CD4-positive, alpha-beta T cell treated with Interleukin-1 beta for 1 hour (primary cell): ENCODE data around the gene SLC39A11.
"Not testable (repeated sequence)": the region's sequence is repeated elsewhere in the genome, so short reads cannot be mapped to it uniquely, and the experiment has no call there.

Experiments
- DNase-seq, 2 donors: peaks; one replicate each; pipeline ENCODE4 v3.0.0-alpha.2; 2020 to 2022

Gene SLC39A11

DNA sequence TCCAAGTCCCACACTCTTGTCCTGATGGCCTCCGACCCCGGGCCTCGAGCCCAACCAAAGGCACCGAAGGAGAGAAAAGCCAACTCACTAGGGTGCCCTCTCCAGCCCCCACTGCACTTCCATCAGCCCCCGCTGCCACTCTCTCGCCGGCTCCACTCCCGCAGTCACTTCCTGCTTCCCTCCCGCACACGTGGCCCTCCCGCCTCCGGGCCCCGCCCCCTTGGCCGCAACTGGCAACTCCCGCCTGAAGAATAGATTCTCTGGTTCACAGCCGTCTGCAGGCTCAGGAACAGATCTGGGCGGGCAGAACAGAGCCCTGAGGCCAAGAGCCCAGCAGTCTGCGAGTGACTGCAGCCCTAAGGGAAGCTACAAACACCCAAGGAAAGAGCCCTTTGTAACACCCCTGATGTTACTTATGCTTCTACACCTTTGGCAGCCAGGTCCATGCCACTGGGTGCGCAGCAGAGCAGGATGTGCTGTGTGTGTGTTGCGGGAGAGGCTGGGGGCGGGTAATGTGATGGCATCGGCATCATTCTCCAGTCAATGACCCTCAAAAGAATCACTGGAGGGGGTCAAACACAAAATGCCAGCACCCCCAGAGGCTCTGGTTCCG lies at the start of gene SLC39A11:
TSS of gene SLC39A11 (minus strand) at position 166 of the 613 bp plus-strand sequence. CDS start 3,924 bp downstream, outside the sequence.
- peak; percentile 89 for DNase-seq

DNA sequence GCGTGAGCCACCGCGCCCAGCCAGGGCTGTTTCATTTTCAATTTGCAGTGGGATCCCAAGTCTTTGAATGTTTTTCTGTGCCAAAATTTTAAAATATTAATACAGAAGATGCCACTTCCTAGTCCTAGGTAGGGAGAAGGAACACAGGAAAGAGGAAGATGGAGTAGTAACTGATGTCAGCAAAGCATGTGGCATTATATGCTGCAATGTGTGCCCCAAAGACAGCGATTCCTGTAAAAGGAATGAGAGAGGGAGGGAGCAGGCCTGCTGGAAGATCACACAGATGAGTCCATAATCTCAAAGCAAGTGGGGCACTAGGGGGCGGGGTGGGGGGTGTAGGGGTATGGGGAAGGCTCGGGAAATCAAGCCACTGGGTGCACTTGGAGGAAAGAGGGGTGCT lies 48.9 kb upstream of the SLC39A11 start:
- DNase-seq = no peak

- DNase-seq = no peak
Measured at GRCh38 chr17:73140566-73140965, 48.1 kb upstream of the SLC39A11 start.

DNA sequence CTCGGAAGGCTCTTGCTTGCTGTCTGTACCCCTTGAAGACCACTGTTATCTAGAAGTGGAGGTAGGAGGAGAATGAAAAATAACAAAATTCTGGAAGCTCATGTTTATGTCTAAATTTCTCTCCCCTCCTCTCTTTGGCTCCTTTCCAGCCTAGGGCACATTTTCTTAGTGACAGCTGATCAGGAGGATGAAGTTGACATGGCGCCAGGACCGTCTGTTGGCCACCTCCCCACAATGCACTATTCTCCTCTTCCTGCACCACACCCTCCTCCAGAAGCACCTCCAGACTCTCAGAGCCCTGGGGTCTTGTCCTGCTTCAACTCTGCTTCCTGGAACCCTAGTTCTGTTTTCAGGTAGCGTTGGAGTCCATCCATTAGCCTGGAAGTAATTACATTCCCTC lies 46.8 kb upstream of the SLC39A11 start:
- DNase-seq = no peak

GRCh38 chr17:73138541-73139138 lies 46.2 kb upstream of the SLC39A11 start:
- DNase-seq = no peak

DNA sequence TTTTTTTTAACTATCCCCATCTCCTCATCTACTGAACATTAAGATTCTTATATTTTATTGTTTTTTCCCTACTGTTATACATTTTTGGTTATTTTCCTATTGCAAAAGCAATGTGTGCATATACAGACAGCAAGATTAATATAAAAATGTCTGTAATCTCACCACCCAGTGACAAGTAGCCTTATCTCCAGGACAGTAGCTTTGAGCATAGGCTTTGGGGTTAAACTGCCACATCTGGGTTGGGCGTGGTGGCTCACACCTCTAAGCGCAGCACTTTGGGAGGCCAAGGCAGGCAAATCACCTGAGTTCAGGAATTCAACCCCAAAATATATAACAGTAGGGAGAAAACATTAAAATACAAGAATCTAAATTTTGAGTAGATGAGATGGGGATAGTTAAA lies 44.9 kb upstream of the SLC39A11 start:
- no peak for DNase-seq

DNA sequence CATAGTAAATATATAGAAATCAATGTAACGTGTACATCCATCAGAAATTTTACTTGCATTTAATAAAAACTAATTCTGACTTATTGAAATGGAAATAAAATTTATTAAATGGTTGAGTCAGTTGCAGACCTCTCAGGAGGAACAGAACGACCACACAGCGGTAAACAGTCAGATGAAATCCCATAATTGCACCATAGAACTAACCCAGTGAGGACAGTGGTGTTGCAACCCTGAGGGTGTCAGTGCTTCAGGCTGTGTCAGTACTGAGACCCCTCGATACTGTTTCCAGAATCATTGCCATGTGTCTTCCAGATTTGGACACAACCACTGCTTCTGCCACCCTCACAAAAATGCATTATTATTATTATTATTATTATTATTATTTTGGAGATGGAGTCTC lies 43.3 kb upstream of the SLC39A11 start:
- DNase-seq = peak in 1 of 2 donors; percentile 25

GRCh38 chr17:73133911-73134649 lies 41.6 kb upstream of the SLC39A11 start:
- DNase-seq = no peak

GRCh38 chr17:73132085-73132492 lies 39.6 kb upstream of the SLC39A11 start:
- peak in 1 of 2 donors; percentile 46 for DNase-seq

- not testable (repeated sequence) for DNase-seq
Measured at GRCh38 chr17:73131439-73131838, 39.0 kb upstream of the SLC39A11 start.

DNA sequence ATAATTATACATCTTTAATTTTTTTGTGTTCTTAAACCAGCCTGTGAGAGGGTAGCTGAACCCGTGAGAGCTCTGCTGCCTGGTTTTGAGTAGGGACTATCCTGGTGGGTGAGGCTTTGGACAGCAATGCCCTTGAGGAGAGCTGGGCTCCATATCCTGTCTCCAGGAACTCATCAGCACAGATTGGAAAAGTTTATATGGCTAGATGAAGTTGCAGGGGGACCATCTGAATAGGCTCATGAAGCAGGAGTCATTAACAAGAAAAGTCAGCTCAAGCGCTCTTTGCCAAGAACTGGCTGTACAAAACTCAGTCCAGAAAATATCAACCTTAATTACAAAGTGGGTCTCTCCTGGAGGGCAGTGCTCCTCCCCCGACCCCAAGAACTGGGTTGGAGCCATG lies 38.5 kb upstream of the SLC39A11 start:
- DNase-seq = no peak

DNA sequence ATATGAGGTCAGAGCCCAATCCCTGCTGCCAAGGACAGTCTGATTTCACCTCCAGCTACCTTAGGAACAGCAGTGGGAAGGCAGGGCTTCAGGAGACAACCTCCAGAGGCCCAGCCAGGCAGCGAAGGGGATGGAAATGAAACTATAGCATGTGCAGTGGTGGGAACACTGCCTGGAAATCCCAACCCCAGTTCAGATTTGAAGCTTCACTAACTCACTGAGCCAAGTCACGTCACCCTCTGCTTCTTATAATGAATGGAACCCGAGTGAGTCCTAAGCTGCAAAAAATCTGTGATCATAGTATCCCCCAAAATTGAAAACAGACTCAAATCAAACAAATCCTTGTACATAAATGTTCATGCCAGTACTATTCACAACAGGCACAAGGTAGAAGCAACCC lies 36.0 kb upstream of the SLC39A11 start:
- no peak for DNase-seq

DNA sequence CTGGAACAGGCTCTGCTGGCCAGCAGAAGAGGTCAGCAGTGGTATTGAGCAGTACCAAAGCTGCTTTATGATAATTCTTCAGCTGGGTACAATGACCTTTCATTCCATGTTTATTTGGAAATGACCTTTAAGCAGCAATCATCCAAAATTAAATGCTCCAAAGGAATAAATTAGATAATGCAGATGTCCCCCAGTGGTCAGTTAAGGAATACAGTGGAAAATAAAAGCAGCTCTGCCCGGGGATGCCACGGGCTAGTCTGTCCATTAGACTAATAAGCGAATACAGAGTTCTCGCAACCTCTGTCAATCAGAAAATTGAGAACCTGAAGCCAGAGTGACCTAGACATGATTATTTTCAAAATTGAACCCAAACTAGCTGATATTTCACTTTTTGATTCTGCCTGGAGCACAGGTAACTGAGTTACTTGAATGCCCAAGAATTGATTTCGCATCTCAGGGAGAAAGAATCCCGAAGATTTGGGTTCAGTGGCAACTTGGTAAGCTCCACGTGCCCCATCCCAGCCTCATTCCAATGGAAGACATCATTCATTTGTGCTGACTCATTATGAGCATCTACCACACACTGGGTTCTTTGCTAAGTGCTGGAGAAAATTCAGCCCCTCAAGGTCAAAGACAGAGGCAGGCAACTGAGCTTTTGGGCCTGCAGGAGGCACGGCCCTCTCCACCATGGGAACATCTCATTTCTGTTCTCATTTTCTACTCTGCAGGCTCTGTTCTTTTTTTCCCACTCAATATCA lies 34.4 kb upstream of the SLC39A11 start:
- DNase-seq = no peak

DNA sequence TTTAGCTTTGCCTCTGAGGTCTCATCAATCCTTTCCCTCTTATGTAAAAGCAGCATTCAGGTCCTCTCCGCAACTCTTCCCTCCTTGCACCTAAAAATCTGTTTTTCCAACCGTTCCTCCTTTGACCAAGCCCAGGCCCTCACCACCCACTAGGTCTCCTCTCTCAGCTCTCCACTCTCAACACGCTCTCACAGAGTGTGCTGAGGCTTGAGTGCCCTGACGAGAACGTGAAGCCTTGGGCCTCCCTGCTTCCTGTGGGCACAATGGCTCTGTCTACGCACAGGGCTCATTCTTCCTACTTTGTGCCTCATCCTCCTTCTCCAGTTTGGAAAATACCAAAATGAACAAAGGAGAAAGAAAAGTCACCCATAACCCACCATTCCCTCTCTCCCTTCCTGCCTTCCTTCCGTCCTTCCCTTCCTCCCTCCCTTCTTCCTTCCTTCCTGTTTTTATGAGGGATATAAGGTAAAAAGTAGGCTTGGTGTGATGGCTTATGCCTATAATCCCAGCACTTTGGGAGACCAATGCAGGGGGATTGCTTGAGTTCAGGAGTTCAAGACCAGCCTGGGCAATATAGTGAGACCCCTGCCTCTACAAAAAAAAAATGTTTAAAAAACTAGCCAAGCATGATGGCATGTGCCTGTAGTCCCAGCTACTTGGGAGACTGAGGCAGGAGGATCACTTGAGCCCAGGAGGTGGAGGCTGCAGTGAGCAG lies 31.3 kb upstream of the SLC39A11 start:
- DNase-seq = no peak

DNA sequence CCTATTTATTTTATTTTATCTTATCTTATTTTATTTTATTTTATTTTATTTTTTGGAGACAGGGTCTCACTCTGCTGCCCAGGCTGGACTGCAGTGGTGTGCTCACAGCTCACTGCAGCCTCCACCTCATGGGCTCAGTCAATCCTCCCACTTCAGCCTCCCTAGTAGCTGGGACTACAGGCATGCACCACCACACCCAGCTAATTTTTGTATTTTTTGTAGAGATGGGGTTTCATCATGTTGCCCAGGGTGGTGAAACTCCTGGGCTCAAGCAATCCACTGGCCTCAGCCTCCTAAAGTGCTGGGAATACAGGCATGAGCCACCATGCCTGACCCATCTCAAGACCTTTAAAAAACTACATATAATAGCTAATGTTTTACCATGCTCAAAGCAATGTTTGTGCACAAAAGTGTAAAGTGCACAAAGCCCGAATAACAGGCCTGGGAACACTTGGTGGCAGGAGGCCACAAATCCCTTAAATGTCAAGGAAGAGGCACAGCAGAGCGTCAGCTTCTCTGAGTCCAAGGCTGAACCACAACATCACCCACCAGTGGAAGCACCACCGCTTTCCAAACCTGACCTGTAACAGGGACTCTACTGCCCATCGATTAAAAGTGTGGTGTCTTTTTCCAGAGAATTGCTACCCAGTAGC lies 30.6 kb upstream of the SLC39A11 start:
- DNase-seq = no peak

- no peak for DNase-seq
Measured at GRCh38 chr17:73121506-73121905, 29.0 kb upstream of the SLC39A11 start.

DNA sequence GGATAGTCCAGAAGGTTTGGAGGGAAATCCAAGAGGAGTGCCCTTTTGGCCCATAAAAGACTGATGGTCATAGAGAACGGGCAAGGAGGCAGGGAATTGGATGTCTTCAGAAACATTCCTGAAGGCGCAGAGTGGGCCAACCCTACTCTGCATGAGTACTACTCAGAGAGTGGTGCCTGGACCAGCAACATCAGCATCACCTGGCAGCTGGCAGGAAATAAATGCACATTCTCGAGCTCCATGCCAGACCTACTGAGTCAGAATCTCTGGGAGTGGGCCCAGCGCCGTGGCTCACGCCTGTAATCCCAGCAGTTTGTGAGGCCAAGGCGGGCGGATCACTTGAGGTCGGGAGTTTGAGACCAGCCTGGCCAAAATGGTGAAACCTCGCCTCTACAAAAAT lies 27.1 kb upstream of the SLC39A11 start:
- DNase-seq = no peak

GRCh38 chr17:73118951-73119391 lies 26.5 kb upstream of the SLC39A11 start:
- no peak for DNase-seq

GRCh38 chr17:73118139-73118538 lies 25.7 kb upstream of the SLC39A11 start:
- DNase-seq = no peak

DNA sequence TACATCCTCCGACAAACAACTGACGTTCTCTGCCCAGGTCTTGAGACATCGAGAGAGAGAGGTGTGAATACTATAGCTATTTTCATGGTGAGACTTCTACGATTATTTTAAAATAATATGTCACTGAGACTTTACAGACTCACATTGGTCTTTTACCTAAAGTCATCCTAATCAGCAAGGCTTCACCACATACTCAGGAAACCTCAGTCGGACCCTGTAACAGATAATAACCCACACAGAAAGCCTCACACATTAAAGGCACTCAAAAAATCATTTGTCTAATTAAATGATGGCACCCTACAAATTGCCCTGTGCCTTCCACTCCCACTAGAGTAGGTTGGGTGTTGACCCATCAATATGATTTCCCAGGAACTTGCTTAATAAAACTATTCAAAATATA lies 19.8 kb upstream of the SLC39A11 start:
- no peak for DNase-seq

GRCh38 chr17:73111386-73111785 lies 18.9 kb upstream of the SLC39A11 start:
- no peak for DNase-seq

GRCh38 chr17:73107191-73107590 lies 14.7 kb upstream of the SLC39A11 start:
- no peak for DNase-seq
